ENCODE measurements around the gene CLVS2.

DNA sequence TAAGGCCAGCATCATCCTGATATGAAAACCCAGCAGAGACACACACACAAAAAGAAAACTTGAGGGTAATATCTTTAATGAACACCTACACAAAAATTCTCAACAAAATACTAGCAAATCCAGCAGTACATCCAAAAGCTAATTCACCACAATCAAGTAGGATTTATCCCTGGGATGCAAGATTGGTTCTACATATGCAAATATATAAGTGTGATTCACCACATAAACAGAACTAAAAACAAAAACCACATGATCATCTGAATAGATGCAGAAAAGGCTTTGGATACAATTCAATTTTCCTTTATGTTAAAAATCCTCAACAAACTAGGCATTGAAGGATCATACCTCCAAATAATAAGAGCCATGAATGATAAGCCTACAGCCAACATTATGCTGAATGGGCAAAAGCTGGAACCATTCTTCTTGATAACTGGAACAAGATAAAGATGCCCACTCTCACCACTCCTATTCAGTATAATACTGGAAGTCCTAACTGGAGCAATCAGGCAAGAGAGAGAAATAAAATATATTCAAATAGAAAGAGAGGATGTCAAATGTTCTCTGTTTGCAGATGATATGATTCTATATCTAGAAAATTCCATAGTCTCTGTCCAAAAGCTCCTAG lies 33.9 kb upstream of the CLVS2 start:
- TF ChIP-seq, protein P1, sequence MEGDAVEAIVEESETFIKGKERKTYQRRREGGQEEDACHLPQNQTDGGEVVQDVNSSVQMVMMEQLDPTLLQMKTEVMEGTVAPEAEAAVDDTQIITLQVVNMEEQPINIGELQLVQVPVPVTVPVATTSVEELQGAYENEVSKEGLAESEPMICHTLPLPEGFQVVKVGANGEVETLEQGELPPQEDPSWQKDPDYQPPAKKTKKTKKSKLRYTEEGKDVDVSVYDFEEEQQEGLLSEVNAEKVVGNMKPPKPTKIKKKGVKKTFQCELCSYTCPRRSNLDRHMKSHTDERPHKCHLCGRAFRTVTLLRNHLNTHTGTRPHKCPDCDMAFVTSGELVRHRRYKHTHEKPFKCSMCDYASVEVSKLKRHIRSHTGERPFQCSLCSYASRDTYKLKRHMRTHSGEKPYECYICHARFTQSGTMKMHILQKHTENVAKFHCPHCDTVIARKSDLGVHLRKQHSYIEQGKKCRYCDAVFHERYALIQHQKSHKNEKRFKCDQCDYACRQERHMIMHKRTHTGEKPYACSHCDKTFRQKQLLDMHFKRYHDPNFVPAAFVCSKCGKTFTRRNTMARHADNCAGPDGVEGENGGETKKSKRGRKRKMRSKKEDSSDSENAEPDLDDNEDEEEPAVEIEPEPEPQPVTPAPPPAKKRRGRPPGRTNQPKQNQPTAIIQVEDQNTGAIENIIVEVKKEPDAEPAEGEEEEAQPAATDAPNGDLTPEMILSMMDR (conservative IDR thresholded peaks at IDR 0.05): no peak
- TF ChIP-seq ZFX (IDR thresholded peaks at IDR 0.05): no peak

Measured in C4-2B (cell line).